HFF-Myc (cell line): ENCODE data around the gene KIAA0930.

ENCODE experiments used
- DNase-seq: peaks from one replicate; pipeline ENCODE4 v3.0.0-alpha.2; 2011; ENCODE audit warnings: low read depth; ENCODE audit errors: extremely low read depth
- H3K4me3 ChIP-seq: replicated peaks from 2 replicates; pipeline ENCODE4 v1.5.1; 2011; ENCODE audit warnings: low read depth, mild to moderate bottlenecking, control low read depth, low read length
- CTCF ChIP-seq: IDR thresholded peaks from 2 replicates; pipeline ENCODE4 v1.5.1; 2012; ENCODE audit warnings: mild to moderate bottlenecking, low read depth, low read length, control low read depth; ENCODE audit errors: missing control alignments

KIAA0930 gene

GRCh38 chr22:45240810-45241631 lies at the start of gene KIAA0930:
Gene KIAA0930, minus strand, starts transcription at chr22:45240894. Its CDS starts 191 bp downstream, at chr22:45240703.
- TF ChIP-seq CTCF: no peak
- DNase-seq: no peak

GRCh38 chr22:45286854-45287551 lies 46.3 kb upstream of the KIAA0930 start:
- DNase-seq: no peak
- no peak overlapping the region for H3K4me3 ChIP-seq

More at GRCh38 chr22:45240810-45241631, at the start of gene KIAA0930:
- peak within 1 kb of the TSS; percentile 73 for H3K4me3 ChIP-seq

GRCh38 chr22:45285263-45286058 lies 44.8 kb upstream of the KIAA0930 start:
- no peak for TF ChIP-seq CTCF
- H3K4me3 ChIP-seq: no peak overlapping the region
- DNase-seq: no peak

More at GRCh38 chr22:45286854-45287551, 46.3 kb upstream of the KIAA0930 start:
- no peak for TF ChIP-seq CTCF

GRCh38 chr22:45284705-45285262 lies 44.1 kb upstream of the KIAA0930 start, which contains the start of gene UPK3A:
Gene UPK3A, plus strand, starts transcription at chr22:45284949. Its CDS starts 65 bp downstream, at chr22:45285014.
- DNase-seq: no peak
- no peak for TF ChIP-seq CTCF
- H3K4me3 ChIP-seq: 0 out of 2 replicates have a peak within 1 kb of the TSS, but pooled peaks have one; percentile 7

GRCh38 chr22:45281010-45281409 lies 40.3 kb upstream of the KIAA0930 start:
- no peak for TF ChIP-seq CTCF
- H3K4me3 ChIP-seq: no peak overlapping the region
- DNase-seq: no peak

- DNase-seq: no peak
- no peak overlapping the region for H3K4me3 ChIP-seq
- TF ChIP-seq CTCF: no peak
Observed at GRCh38 chr22:45280587-45280980, 39.9 kb upstream of the KIAA0930 start.
